Neural crest cell (in vitro differentiated cells): Measurements from ENCODE around the gene FLYWCH1. TPM values are rescaled to one million over a fixed set of nuclear protein-coding genes. Genes with fewer than 3 reads are reported as not detected.
"Not testable (repeated sequence)": the region's sequence is repeated elsewhere in the genome, so short reads cannot be mapped to it uniquely, and the experiment has no call there.

Source experiments
- DNase-seq: peaks from one replicate; pipeline ENCODE4 v3.0.0; 2021; ENCODE audit warnings: low read depth, mixed read lengths, low spot score
- H3K27ac Mint-ChIP-seq: one replicate; pipeline ENCODE4 v1.8.0; 2021; ENCODE audit warnings: mild to moderate bottlenecking, mixed read lengths; ENCODE audit not compliant: unreplicated experiment
- H3K27me3 Mint-ChIP-seq: 2 replicates; pipeline ENCODE4 v1.8.0; 2021; ENCODE audit warnings: low read depth, mild to moderate bottlenecking, mixed read lengths
- H3K36me3 Mint-ChIP-seq: 2 replicates; pipeline ENCODE4 v1.8.0; 2021; ENCODE audit warnings: low read depth, mild to moderate bottlenecking, mixed read lengths
- H3K4me1 Mint-ChIP-seq: 2 replicates; pipeline ENCODE4 v1.8.0; 2021; ENCODE audit warnings: mixed read lengths
- H3K4me3 Mint-ChIP-seq: one replicate; pipeline ENCODE4 v1.8.0; 2021; ENCODE audit warnings: mild to moderate bottlenecking, mixed read lengths
- H3K9me3 Mint-ChIP-seq: 2 replicates; pipeline ENCODE4 v1.8.0; 2021; ENCODE audit warnings: mixed read lengths
- total RNA-seq: library from RNA; stranded (reverse); gene quantifications from 2 replicates; pipeline ENCODE4 v1.2.1, GENCODE V29; 2021
- TF ChIP-seq, protein P1 (sequence below): fragments of 200-600 bp; sonication (generic); conservative IDR thresholded peaks from 2 replicates; pipeline ENCODE4 v1.5.0; 2021; ENCODE audit warnings: antibody characterized with exemption, mild to moderate bottlenecking

FLYWCH1 gene
- total RNA-seq, 1 donor from 2014 or later, result 26.4 TPM

DNA sequence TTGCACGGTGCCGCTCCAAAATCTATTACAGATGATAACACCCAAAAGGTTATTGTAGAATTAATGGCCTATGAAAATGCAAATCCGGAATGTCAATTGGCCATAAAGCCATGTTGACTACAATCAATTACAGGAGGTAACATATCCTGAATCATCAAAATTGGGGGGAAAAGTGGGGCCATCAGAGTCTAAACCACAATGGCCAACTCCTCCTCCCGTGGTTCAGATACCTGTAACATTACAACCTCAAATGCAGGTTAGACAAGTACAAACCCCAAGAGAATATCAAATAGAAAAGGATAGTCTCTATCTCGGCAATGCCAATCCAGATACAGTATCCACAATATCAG lies 14.9 kb downstream of the FLYWCH1 start:
- Mint-ChIP-seq H3K27ac (no peak overlapping the region), H3K27me3 (no peaks in the 10 kb centered on the region), H3K9me3 (no peaks in the 10 kb centered on the region), H3K4me3 (no peak overlapping the region), H3K36me3 (peaks cover 6% of the 10 kb centered on the region), H3K4me1 (peaks cover 9% of the 10 kb centered on the region)
- TF ChIP-seq, protein P1, sequence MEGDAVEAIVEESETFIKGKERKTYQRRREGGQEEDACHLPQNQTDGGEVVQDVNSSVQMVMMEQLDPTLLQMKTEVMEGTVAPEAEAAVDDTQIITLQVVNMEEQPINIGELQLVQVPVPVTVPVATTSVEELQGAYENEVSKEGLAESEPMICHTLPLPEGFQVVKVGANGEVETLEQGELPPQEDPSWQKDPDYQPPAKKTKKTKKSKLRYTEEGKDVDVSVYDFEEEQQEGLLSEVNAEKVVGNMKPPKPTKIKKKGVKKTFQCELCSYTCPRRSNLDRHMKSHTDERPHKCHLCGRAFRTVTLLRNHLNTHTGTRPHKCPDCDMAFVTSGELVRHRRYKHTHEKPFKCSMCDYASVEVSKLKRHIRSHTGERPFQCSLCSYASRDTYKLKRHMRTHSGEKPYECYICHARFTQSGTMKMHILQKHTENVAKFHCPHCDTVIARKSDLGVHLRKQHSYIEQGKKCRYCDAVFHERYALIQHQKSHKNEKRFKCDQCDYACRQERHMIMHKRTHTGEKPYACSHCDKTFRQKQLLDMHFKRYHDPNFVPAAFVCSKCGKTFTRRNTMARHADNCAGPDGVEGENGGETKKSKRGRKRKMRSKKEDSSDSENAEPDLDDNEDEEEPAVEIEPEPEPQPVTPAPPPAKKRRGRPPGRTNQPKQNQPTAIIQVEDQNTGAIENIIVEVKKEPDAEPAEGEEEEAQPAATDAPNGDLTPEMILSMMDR, result no peak
- no peak for DNase-seq

DNA sequence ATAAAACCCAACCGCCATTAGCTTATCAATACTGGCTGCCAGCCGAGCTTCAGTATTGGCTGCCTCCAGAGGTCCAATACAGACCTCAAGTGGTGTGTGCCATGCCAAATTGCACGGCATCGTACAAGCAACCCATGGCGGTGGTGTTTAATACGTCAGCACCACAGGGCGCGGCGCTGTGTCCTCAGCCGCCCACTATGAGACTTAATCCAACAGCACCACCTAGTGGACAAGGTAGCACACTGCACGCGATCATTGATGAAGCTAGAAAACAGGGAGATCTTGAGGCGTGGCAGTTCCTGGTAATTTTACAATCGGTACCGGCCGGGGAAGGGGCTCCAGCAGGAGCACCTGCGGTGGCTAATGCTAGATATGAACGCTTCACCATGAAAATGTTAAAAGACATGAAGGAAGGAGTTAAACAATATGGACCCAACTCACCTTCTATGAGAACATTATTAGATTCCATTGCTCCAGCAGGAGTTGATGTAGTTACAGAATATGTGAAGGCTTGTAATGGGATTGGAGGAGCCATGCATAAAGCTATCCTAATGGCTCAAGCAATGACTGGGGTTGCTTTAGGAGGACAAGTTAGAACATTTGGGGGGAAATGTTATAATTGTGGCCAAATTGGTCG lies 15.4 kb downstream of the FLYWCH1 start:
- Mint-ChIP-seq H3K27me3 (no peaks in the 10 kb centered on the region), H3K36me3 (peaks cover 5% of the 10 kb centered on the region), H3K4me1 (peaks cover 9% of the 10 kb centered on the region), H3K4me3 (no peak overlapping the region), H3K9me3 (no peaks in the 10 kb centered on the region), H3K27ac (no peak overlapping the region)
- DNase-seq, result peak; percentile 93
- TF ChIP-seq, protein P1, result peak; percentile 98

DNA sequence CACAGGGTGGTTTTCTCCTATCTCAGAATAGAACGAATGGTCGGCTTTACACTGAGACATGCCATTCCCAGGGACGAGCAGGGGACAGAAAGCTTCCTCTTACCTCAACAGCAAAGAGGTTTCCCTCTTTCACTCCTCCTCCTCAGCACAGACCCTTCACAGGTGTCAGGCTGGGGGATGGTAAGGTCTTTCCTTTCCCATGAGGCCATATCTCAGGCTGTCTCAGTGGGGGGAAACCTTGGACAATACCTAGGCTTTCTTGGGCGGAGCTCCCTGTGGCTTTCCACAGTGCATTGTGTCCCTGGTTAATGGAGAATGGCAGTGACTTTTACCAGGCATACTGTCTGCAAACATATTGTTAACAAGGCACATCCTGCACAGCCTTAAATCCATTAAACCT lies 16.4 kb downstream of the FLYWCH1 start:
- H3K9me3 Mint-ChIP-seq, DNase-seq, H3K27ac Mint-ChIP-seq, H3K36me3 Mint-ChIP-seq, H3K27me3 Mint-ChIP-seq, H3K4me3 Mint-ChIP-seq, H3K4me1 Mint-ChIP-seq: not testable (repeated sequence)

DNA sequence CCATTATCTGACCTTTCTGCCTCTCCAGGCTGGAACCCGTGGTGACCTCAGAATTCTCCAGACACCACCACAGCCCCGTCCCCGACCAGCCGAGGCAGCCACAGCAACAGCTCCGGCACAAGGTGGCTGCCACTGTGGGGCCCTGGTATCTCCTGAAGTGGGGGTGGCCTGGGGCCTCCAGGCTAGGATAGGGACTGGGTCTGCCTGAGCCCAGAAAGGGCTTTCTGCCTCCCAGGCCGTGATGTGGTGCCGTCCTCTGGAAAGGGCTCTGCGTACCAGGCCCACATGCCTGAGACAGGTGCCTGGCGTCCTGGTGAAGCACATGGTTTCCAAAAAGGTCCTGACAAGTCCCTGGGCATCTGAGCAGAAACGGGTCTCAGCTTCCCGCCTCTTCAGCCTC lies 17.1 kb downstream of the FLYWCH1 start:
- Mint-ChIP-seq H3K27ac (no peak overlapping the region), H3K4me3 (no peak overlapping the region)

DNA sequence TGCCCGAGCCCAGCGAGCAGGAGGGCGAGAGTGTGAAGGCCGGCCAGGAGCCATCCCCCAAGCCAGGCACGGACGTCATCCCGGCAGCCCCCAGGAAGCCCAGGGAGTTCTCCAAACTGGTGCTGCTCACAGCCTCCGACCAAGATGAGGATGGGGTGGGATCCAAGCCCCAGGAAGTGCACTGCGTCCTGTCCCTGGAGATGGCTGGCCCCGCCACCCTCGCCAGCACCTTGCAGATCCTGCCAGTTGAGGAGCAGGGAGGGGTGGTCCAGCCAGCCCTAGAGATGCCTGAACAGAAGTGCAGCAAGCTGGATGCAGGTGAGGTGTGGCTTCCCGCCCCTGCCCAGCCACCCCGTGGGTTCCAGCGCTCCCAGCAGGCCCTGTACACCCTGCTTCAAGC lies 18.0 kb downstream of the FLYWCH1 start:
- no peak for DNase-seq
- Mint-ChIP-seq H3K4me3 (no peak overlapping the region), H3K27me3 (no peaks in the 10 kb centered on the region)

More for the DNA sequence above, 17.1 kb downstream of the FLYWCH1 start:
- Mint-ChIP-seq H3K9me3 (no peaks in the 10 kb centered on the region), H3K4me1 (peaks cover 9% of the 10 kb centered on the region), H3K27me3 (no peaks in the 10 kb centered on the region), H3K36me3 (no peaks in the 10 kb centered on the region)
- DNase-seq, result no peak
- TF ChIP-seq, protein P1, result no peak

DNA sequence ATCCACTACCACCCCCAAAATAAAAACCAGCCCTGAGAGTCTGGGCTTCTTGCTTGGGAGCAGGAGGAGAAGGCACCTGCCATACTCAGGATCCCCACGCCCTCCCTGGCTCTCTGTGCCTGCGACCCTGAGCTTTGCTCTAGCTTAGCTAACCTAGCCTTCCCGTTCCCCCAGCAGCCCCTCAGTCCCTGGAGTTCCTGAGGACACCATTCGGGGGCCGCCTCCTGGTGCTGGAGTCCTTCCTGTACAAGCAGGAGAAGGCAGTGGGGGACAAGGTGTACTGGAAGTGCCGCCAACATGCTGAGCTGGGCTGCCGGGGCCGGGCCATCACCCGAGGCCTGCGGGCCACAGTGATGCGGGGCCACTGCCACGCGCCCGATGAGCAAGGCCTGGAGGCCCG lies 18.5 kb downstream of the FLYWCH1 start:
- TF ChIP-seq, protein P1, result no peak
- Mint-ChIP-seq H3K4me1 (peaks cover 9% of the 10 kb centered on the region), H3K27ac (no peak overlapping the region), H3K36me3 (no peaks in the 10 kb centered on the region), H3K9me3 (no peaks in the 10 kb centered on the region), H3K27me3 (no peaks in the 10 kb centered on the region), H3K4me3 (no peak overlapping the region)
- no peak for DNase-seq

More for the DNA sequence above, 18.0 kb downstream of the FLYWCH1 start:
- no peaks in the 10 kb centered on the region for H3K36me3 Mint-ChIP-seq
- no peak overlapping the region for H3K27ac Mint-ChIP-seq
- peaks cover 9% of the 10 kb centered on the region for H3K4me1 Mint-ChIP-seq
- TF ChIP-seq, protein P1, result no peak
- no peaks in the 10 kb centered on the region for H3K9me3 Mint-ChIP-seq

DNA sequence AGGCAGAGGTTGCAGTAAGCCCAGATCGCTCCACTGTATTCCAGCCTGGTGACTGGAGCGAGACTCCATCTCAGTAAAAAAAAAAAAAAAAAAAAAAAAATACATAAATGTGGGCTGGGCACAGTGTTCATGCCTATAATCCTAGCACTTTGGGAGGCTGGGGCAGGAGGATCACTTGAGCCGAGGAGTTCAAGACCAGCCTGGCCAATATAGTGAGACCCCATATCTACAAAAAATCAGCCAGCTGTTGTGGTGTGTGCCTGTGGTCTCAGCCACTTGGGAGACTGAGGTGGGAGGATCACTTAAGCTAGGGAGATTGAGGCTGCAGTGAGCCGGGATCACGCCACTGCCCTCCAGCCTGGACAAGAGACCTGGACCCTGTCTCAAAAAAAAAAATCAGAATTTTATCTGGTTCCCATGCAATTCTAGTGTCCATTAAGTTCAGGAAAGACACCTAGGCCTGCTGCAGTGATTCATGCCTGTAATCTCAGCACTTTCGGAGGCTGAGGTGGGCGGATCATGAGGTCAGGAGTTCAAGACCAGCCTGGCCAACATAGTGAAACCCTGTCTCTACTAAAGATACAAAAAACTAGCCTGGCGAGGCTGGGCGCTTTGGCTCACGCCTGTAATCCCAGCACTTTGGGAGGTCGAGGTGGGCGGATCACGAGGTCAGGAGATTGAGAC lies 19.6 kb downstream of the FLYWCH1 start:
- H3K4me1 Mint-ChIP-seq, H3K27me3 Mint-ChIP-seq, H3K9me3 Mint-ChIP-seq, H3K4me3 Mint-ChIP-seq, DNase-seq, H3K27ac Mint-ChIP-seq, H3K36me3 Mint-ChIP-seq: not testable (repeated sequence)
